Psoas muscle (tissue), 8 donors: ENCODE results near the gene COL20A1. TPM values are rescaled to one million over a fixed set of nuclear protein-coding genes. Genes with fewer than 3 reads are reported as not detected.

Experiments used
- ATAC-seq, 4 donors: fragments of 200-7000 bp; cut with Tn5 transposase; one replicate each; pipeline ENCODE4 v1.9.1; 2020; ENCODE audit warnings: moderate library complexity in 3 of 4, mild to moderate bottlenecking in 2 of 4
- DNase-seq, 2 donors: peaks; one replicate each; pipeline ENCODE4 v3.0.0-alpha.2; 2020
- H3K27ac ChIP-seq: fragments of 200-600 bp; one replicate; pipeline ENCODE4 v1.8.0; 2022
- H3K27me3 ChIP-seq, 3 donors: fragments of 200-600 bp in 1 of 3; one replicate each; pipeline versions ENCODE4 v1.6.1 to v1.8.0; 2013 to 2022; ENCODE audit warnings: low read length in 2 of 3, mild to moderate bottlenecking in 2 of 3, moderate library complexity in 1 of 3; ENCODE audit not compliant: insufficient read depth in 3 of 3
- H3K36me3 ChIP-seq, 2 donors: fragments of 200-600 bp in 1 of 2; one replicate each; pipeline versions ENCODE4 v1.6.1 to v1.8.0; 2013 to 2022; ENCODE audit warnings: low read depth in 1 of 2, mild to moderate bottlenecking in 1 of 2, moderate library complexity in 1 of 2; ENCODE audit not compliant: insufficient read depth in 1 of 2
- H3K4me1 ChIP-seq: fragments of 200-600 bp; one replicate; pipeline ENCODE4 v1.8.0; 2022
- H3K4me3 ChIP-seq: fragments of 200-600 bp; one replicate; pipeline ENCODE4 v1.8.0; 2022; ENCODE audit warnings: mild to moderate bottlenecking
- H3K9me3 ChIP-seq: fragments of 200-600 bp; one replicate; pipeline ENCODE4 v1.8.0; 2022
- WGBS, 3 donors: extraction: QIAGEN DNeasy Blood & Tissue Kit; methylation state at CpG; one replicate each; pipeline versions ENCODE4 v1.1.6 to v1.1.7; 2013; 5-methylcytosine and 5-hydroxymethylcytosine counted together
- intact Hi-C, 2 donors: fragments of 100-400 bp; cut with DNase I; formaldehyde crosslinking; loops; one replicate each; pipeline versions ENCODE4 v1.11.0 to v1.14.2; 2022
- polyA plus RNA-seq, 3 donors: library from polyadenylated mRNA; stranded (reverse); fragments of 200-250 nt; gene quantifications; one replicate each; pipeline ENCODE4 v1.2.3, GENCODE V29; 2013
- total RNA-seq, 4 donors: library from RNA; stranded (reverse); fragmentation: NEBNext Ultra II Directional in 2 of 4; extraction: Animal tissue kit (Norgen Biotek cat#: 25700) in 2 of 4; gene quantifications; one replicate each; pipeline versions ENCODE4 v1.2.1 to v1.2.4, GENCODE V29; 2021 to 2023
- TF ChIP-seq, protein P1 (sequence below): fragments of 200-600 bp; IDR thresholded peaks from one replicate; pipeline ENCODE4 v1.8.0; 2022; ENCODE audit warnings: antibody characterized with exemption
- donor health status: healthy with polysubstance abuse.
- donor health status: DM: no; HTN: no; CAD: no; lungs with moderate emphysema.
- donor health status: Bipolar disorder and iron deficiency.
- donor health status: healthy.
- donor health status: DM: yes; HTN: yes; CAD: no.
- donor health status: DM: no; HTN: no; CAD: no.
- donor health status: DM: no; HTN: no; CAD: no.
- donor health status: DM: yes; HTN: yes; CAD: no.

COL20A1 gene
- total and polyA plus RNA-seq, 7 donors = 0.08 to 0.09 TPM; not detected in 5

DNA sequence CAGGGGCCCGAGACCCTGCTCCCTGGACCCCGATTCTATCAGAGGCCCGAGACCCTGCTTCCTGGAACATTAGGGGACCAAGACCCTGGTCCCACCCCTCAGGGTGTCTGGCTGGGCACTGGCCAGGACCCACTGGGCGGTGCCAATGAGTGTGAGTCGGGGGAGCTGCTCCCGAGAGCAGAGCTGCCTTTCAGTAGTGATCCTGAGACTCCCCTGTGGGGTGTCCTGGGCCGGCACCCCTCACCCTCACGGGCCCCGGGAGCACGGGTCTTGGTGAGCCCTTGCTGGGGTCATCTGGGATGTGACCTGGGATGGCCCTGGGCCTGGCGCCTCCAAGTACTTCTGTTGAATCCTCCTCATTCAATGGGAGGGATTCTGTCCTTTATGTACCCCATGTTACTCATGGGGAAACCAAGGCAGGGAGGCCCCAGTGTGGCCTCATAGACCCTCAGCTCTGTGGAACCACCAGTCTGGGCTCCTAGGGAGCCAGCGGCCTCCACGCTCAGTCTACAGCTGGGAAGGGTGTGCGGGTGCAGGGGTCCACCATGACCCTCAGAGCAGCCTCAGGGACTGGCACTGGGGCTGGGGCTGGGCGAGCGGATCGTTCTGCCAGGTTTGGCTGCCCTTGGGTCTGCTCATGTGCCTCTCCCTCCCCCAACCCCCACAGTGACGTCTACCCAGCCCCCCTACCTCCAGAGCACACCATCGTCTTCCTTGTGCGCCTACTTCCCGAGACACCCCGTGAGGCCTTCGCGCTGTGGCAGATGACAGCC is 25.6 kb downstream of the COL20A1 start:
- Histone ChIP-seq H3K27me3 (peaks cover 0 to 53% (median 3%) of the 10 kb centered on the region in 3 donors), H3K36me3 (no peaks in the 10 kb centered on the region), H3K4me3 (no peak overlapping the region), H3K27ac (no peak overlapping the region), H3K4me1 (no peaks in the 10 kb centered on the region), H3K9me3 (no peaks in the 10 kb centered on the region)
- ATAC-seq (no peak), DNase-seq (peak; percentile 6 to 28)
- TF ChIP-seq, protein P1, sequence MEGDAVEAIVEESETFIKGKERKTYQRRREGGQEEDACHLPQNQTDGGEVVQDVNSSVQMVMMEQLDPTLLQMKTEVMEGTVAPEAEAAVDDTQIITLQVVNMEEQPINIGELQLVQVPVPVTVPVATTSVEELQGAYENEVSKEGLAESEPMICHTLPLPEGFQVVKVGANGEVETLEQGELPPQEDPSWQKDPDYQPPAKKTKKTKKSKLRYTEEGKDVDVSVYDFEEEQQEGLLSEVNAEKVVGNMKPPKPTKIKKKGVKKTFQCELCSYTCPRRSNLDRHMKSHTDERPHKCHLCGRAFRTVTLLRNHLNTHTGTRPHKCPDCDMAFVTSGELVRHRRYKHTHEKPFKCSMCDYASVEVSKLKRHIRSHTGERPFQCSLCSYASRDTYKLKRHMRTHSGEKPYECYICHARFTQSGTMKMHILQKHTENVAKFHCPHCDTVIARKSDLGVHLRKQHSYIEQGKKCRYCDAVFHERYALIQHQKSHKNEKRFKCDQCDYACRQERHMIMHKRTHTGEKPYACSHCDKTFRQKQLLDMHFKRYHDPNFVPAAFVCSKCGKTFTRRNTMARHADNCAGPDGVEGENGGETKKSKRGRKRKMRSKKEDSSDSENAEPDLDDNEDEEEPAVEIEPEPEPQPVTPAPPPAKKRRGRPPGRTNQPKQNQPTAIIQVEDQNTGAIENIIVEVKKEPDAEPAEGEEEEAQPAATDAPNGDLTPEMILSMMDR = no peak
- intact Hi-C loops = no loop called here
- WGBS, 3 donors = 91 to 92% (median 92%) methylated on average over 24 of the region's 24 CpGs

DNA sequence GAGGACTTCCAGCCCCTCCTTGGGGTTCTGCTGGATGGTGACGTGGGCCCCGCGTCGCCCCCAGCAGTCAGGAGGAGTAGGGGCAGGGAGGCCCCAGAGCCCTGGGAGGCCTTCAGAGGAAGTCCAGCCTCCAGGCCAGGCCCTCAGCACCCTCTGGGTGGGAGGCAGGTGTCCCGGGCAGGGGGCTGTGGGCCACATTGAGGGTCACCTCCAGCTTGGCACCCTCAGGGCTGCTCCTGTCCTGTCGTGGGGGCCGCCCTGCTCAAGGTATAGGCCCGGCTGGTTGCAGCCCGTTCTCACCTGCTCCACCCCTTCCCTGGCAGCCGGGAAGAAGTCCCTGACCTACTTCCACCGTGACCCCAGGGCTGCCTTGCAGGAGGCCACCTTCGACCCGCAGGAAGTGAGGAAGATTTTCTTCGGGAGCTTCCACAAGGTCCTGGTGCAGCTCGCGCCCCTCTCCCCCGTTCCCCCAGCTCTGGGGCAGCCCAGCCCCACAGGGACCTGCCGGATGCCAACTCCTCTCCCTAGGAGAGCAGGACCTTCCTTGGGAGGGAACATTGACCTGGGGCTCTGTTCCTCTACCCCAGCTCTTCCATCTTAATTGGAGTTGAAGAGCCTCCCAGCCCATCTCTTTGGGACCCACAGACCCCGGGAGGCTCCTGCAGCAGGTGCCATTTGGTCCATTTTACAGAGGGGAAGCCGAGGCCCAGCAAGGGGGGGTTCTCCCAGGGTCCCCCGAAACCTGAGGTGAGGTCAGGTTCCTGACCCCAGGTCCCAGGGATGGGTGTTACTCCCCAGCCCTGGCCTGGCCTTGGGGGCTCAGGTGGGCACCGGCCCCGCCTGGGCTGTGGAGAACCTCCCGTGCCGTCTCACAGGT is 26.4 kb downstream of the COL20A1 start:
- Histone ChIP-seq H3K9me3 (no peaks in the 10 kb centered on the region), H3K27ac (no peak overlapping the region), H3K36me3 (no peaks in the 10 kb centered on the region), H3K27me3 (peaks cover 0 to 57% (median 3%) of the 10 kb centered on the region in 3 donors), H3K4me1 (no peaks in the 10 kb centered on the region), H3K4me3 (no peak overlapping the region)
- TF ChIP-seq, protein P1 = no peak
- intact Hi-C loops = no loop called here
- peak; percentile 4 to 30 for DNase-seq
- WGBS, 3 donors = 86 to 87% (median 87%) methylated on average over 21 to 25 of the region's 25 CpGs
- no peak for ATAC-seq

- H3K36me3 ChIP-seq = no peaks in the 10 kb centered on the region
- intact Hi-C loops = no loop called here
- TF ChIP-seq, protein P1 = no peak
- WGBS, 3 donors = 81 to 92% (median 88%) methylated on average over 19 to 23 of the region's 23 CpGs
- H3K27me3 ChIP-seq = peaks cover 0 to 60% (median 1%) of the 10 kb centered on the region in 3 donors
- no peaks in the 10 kb centered on the region for H3K4me1 ChIP-seq
- ATAC-seq (no peak), DNase-seq (peak; percentile 9 to 28)
- no peak overlapping the region for H3K4me3 ChIP-seq
- H3K9me3 ChIP-seq = no peaks in the 10 kb centered on the region
- no peak overlapping the region for H3K27ac ChIP-seq
These were observed 27.1 kb downstream of the COL20A1 start for GRCh38 chr20:63320041-63320511.

DNA sequence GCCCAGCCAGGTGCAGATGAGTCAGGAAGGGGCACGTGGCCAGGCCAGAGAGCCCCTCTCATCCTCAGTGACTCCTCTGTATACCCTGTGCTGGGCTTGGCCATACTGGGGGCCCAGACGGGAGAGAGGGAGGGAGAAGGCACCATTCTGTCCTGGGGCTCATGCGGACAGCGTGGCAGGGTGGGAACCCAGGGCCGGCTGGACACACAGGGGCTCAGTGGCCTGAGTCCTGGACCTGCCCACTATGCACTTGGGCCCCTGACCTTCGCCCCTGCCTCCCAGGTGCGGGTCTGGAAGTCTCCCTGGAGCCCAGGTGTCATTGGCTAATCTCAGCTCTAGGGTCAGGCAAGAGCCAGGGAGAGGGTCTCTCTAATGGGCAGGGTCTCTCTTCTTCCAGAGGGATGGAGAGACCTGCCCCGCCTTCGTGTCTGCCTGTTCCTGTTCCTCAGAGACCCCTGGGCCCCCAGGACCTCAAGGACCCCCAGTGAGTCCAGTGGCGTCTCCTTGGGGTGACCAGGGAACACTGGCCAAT is 27.7 kb downstream of the COL20A1 start:
- Histone ChIP-seq H3K27ac (no peak overlapping the region), H3K4me1 (no peaks in the 10 kb centered on the region), H3K27me3 (peaks cover 0 to 60% (median 0%) of the 10 kb centered on the region in 3 donors), H3K4me3 (no peak overlapping the region), H3K36me3 (no peaks in the 10 kb centered on the region), H3K9me3 (no peaks in the 10 kb centered on the region)
- peak; percentile 5 to 22 for DNase-seq
- WGBS, 3 donors = 72 to 76% (median 73%) methylated on average over 6 to 10 of the region's 10 CpGs
- no peak for ATAC-seq
- TF ChIP-seq, protein P1 = no peak
- intact Hi-C loops = no loop called here
